Left lobe of liver (tissue), 1 donor: ENCODE data around the gene AFF1. TPM values are rescaled to one million over a fixed set of nuclear protein-coding genes. Genes with fewer than 3 reads are reported as not detected.

Source experiments
- total RNA-seq: library from RNA; stranded (reverse); gene quantifications from one replicate; pipeline ENCODE4 v1.2.1, GENCODE V29; 2021
- donor health status: DM: no; HTN: yes; CAD: no.

AFF1 gene
- total RNA-seq, 1 donor from 2014 or later: 37.2 TPM

Other genes with a start within 250 kb of the AFF1 start
- gene SLC10A6, start 85.6 kb upstream of the AFF1 start, total RNA-seq: 0.20 TPM
- not detected for gene C4orf36, start 42.6 kb upstream of the AFF1 start, total RNA-seq